ENCODE measurements around the gene TMED3.

DNA sequence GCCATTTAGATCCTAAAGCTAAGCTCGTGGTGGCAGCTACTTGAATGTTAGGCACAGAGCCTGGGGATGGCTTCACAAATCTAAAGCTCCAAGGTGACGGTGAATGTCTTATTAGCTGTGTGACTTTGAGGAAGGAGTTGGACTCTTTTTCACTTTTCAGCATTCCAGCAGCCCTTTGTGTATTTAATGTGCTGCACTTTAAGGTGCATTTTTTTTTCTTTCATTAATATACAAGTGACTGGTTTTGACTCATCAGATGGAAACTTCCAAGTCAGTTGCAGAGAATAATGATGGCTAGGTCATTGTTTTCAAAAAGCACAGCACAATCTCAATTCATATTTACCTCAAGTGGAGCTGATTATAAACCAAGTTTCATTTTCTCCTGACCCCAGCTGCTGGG lies 55.8 kb downstream of the TMED3 start:
- TF ChIP-seq EZH2 (IDR thresholded peaks at IDR 0.05; ENCODE audit: low read length, unreplicated experiment) (no peak), EZH2phosphoT487 (IDR thresholded peaks at IDR 0.05; ENCODE audit: borderline replicate concordance, low read length) (no peak)
- TF ChIP-seq, protein P1, sequence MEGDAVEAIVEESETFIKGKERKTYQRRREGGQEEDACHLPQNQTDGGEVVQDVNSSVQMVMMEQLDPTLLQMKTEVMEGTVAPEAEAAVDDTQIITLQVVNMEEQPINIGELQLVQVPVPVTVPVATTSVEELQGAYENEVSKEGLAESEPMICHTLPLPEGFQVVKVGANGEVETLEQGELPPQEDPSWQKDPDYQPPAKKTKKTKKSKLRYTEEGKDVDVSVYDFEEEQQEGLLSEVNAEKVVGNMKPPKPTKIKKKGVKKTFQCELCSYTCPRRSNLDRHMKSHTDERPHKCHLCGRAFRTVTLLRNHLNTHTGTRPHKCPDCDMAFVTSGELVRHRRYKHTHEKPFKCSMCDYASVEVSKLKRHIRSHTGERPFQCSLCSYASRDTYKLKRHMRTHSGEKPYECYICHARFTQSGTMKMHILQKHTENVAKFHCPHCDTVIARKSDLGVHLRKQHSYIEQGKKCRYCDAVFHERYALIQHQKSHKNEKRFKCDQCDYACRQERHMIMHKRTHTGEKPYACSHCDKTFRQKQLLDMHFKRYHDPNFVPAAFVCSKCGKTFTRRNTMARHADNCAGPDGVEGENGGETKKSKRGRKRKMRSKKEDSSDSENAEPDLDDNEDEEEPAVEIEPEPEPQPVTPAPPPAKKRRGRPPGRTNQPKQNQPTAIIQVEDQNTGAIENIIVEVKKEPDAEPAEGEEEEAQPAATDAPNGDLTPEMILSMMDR (conservative IDR thresholded peaks at IDR 0.05; ENCODE audit: low read depth, low read length), result no peak
